Transverse colon (tissue), 4 donors: ENCODE results near the gene MACF1. TPM values are rescaled to one million over a fixed set of nuclear protein-coding genes. Genes with fewer than 3 reads are reported as not detected.

Experiments used
- DNase-seq: peaks from one replicate; pipeline ENCODE4 v3.0.0-alpha.2; 2019
- H3K27ac ChIP-seq, 4 donors: fragments of 200-600 bp; sonication (generic); 2 replicates each; pipeline ENCODE4 v1.5.1; 2016 to 2018; ENCODE audit warnings: inconsistent platforms in 4 of 4
- H3K27me3 ChIP-seq: fragments of 200-600 bp; sonication (generic); 2 replicates; pipeline ENCODE4 v1.5.1; 2017; ENCODE audit warnings: inconsistent platforms
- H3K36me3 ChIP-seq, 4 donors: fragments of 200-600 bp; sonication (generic); 2 replicates each; pipeline ENCODE4 v1.5.1; 2017 to 2019; ENCODE audit warnings: inconsistent platforms in 4 of 4
- H3K4me1 ChIP-seq, 4 donors: fragments of 200-600 bp; sonication (generic); 2 replicates each; pipeline ENCODE4 v1.5.1; 2017 to 2020; ENCODE audit warnings: inconsistent platforms in 4 of 4
- H3K4me3 ChIP-seq, 4 donors: fragments of 200-600 bp; sonication (generic); 1 replicate in 1 of 4; 2 replicates in 3 of 4; pipeline versions ENCODE4 v1.5.1 to v1.6.1; 2017 to 2019; ENCODE audit warnings: inconsistent platforms in 4 of 4
- H3K9me3 ChIP-seq, 2 donors: fragments of 200-600 bp; sonication (generic); 2 replicates each; pipeline ENCODE4 v1.5.1; 2017 to 2019; ENCODE audit warnings: inconsistent platforms in 2 of 2
- CTCF ChIP-seq, 5 experiments: fragments of 200-600 bp in 3 of 5; fragments of 450-650 bp in 2 of 5; sonication (generic) in 3 of 5; IDR thresholded peaks; 1 replicate in 2 of 5; 2 replicates in 3 of 5; pipeline ENCODE4 v1.5.1; 2016 to 2017; ENCODE audit warnings: antibody characterized with exemption in 5 of 5, inconsistent platforms in 3 of 5, mild to moderate bottlenecking in 2 of 5, moderate library complexity in 1 of 5
- EP300 ChIP-seq: sonication (generic); formaldehyde crosslinking; IDR thresholded peaks from one replicate; pipeline ENCODE4 v1.6.1; 2017; ENCODE audit warnings: antibody characterized with exemption, low read depth
- POLR2A ChIP-seq: fragments of 450-650 bp; IDR thresholded peaks from one replicate; pipeline ENCODE4 v1.6.1; 2016; ENCODE audit warnings: antibody characterized with exemption, mild to moderate bottlenecking, moderate library complexity
- POLR2AphosphoS5 ChIP-seq, 3 donors: sonication (generic); formaldehyde crosslinking; IDR thresholded peaks; one replicate each; pipeline ENCODE4 v1.6.1; 2016; ENCODE audit warnings: antibody characterized with exemption in 3 of 3
- whole genome bisulfite sequencing, 2 donors: methylation state at CpG; one replicate each; pipeline ENCODE4 v1.1.5; 2018; ENCODE audit warnings: low coverage in 1 of 2; 5-methylcytosine and 5-hydroxymethylcytosine counted together
- in situ Hi-C, 4 donors: fragments of 200-750 bp; cut with MboI; loops; one replicate each; pipeline versions ENCODE4 v1.15.0 to v1.15.1; 2017; ENCODE audit warnings: low sequenced_read_pairs in 3 of 4, low pct_ligation_motif_present in 1 of 4, low pct_unique_long_range_greater_than_20kb in 1 of 4
- intact Hi-C: fragments of 100-400 bp; cut with DNase I; formaldehyde crosslinking; loops from one replicate; pipeline ENCODE4 v1.15.1; 2023; ENCODE audit warnings: low total_unique reads
- total RNA-seq, 4 donors: library from RNA; depleted of rRNA; stranded (reverse); fragments of >200 nt; gene quantifications; one replicate each; pipeline ENCODE4 v1.1.0, GENCODE V29; 2016

MACF1 gene
- total RNA-seq, 4 donors from 2014 or later: 190 to 300 (median 254) TPM

DNA sequence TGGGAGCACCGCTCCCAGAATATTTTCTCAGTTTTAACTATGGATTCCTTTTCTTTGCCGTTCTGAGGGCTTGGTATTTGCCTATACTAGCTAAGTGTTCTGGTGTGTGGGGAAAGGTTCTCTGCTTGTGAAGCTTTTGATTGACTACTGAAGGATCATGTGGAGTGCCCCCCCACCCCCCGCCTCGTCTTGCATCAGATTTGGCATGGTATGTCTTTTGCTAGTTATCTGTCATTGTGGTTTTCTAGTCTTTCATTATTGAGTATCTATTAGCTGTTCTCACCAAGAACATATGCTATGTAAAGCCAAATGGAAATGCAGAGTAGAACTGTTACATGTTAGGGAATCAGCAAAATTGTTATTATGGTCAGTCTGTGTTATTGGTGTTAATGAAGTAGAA is 58.3 kb downstream of the MACF1 start:
- H3K9me3 ChIP-seq: no peaks in the 10 kb centered on the region
- no peaks in the 10 kb centered on the region for H3K27me3 ChIP-seq
- H3K36me3 ChIP-seq: peaks cover 0 to 4% (median 0%) of the 10 kb centered on the region in 4 donors
- no peak for DNase-seq
- intact Hi-C loops (loop anchor here (5.0 kb wide), 1 partner anchor 71 kb away; no protein-coding TSS in a partner anchor), in situ Hi-C loops (loop anchor here (5.0 to 10.0 kb wide), 3 partner anchors 68 to 161 kb away; no protein-coding TSS in a partner anchor)
- H3K4me1 ChIP-seq: peaks cover 0 to 26% (median 9%) of the 10 kb centered on the region in 4 donors
- H3K27ac ChIP-seq: peak overlapping the region; percentile 8 to 50 (median 32)
- WGBS, 2 donors: 77 to 87% methylated on average over 3 to 4 of the region's 4 CpGs
- no peak overlapping the region for H3K4me3 ChIP-seq
- TF ChIP-seq POLR2AphosphoS5 (IDR thresholded peaks at IDR 0.05): no peak
- TF ChIP-seq POLR2A: no peak
- no peak for TF ChIP-seq CTCF (IDR thresholded peaks at IDR 0.05)
- no peak for TF ChIP-seq EP300

GRCh38 chr1:39266269-39266668 is 61.8 kb downstream of the MACF1 start:
- peak overlapping the region in 3 of 4 donors; percentile 20 to 88 (median 84) for H3K27ac ChIP-seq
- H3K4me1 ChIP-seq: peaks cover 8 to 46% (median 16%) of the 10 kb centered on the region in 4 donors
- 25 to 65% methylated on average over 1 of the region's 1 CpG for WGBS, 2 donors
- no peaks in the 10 kb centered on the region for H3K36me3 ChIP-seq
- TF ChIP-seq CTCF (IDR thresholded peaks at IDR 0.05) (no peak), EP300 (no peak), POLR2AphosphoS5 (IDR thresholded peaks at IDR 0.05) (no peak), POLR2A (no peak)
- H3K27me3 ChIP-seq: no peaks in the 10 kb centered on the region
- in situ Hi-C loops: loop anchor here in 3 of 4 donors (10.0 kb wide), 2 partner anchors 71 to 161 kb away; no protein-coding TSS in a partner anchor
- no peak for DNase-seq
- intact Hi-C loops: loop anchor here (5.0 kb wide), 1 partner anchor 159 kb away; no protein-coding TSS in a partner anchor
- no peak overlapping the region for H3K4me3 ChIP-seq
- no peaks in the 10 kb centered on the region for H3K9me3 ChIP-seq

DNA sequence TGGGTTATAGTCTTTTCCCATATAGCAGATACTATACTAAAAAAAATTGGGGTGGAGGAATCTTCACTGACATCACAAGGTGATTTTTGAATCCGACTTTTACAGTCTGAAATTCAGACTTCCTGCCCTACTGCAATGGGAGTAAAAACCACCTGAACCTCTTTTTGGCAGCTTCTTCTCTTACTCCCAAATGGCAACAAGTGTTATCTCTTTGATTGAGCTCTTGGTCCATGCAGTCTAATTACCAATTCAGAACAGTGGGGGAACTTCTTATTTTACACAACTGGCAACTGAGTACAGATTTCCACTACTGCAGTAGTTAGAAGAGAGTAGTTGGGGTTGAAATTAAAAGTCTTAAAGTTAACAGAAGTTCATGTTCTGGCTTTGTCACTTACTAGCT is 62.3 kb downstream of the MACF1 start:
- no peak for DNase-seq
- H3K27me3 ChIP-seq: no peaks in the 10 kb centered on the region
- H3K4me1 ChIP-seq: peaks cover 8 to 50% (median 20%) of the 10 kb centered on the region in 4 donors
- intact Hi-C loops (loop anchor here (5.0 kb wide), 1 partner anchor 159 kb away; no protein-coding TSS in a partner anchor), in situ Hi-C loops (loop anchor here in 3 of 4 donors (10.0 kb wide), 2 partner anchors 72 to 162 kb away; no protein-coding TSS in a partner anchor)
- TF ChIP-seq EP300 (no peak), CTCF (IDR thresholded peaks at IDR 0.05) (no peak), POLR2AphosphoS5 (IDR thresholded peaks at IDR 0.05) (no peak)
- H3K9me3 ChIP-seq: no peaks in the 10 kb centered on the region
- 87 to 92% methylated on average over 1 of the region's 1 CpG for WGBS, 2 donors
- H3K36me3 ChIP-seq: no peaks in the 10 kb centered on the region
- H3K27ac ChIP-seq: peak overlapping the region in 3 of 4 donors; percentile 20 to 88 (median 84)
- H3K4me3 ChIP-seq: no peak overlapping the region

- Histone ChIP-seq H3K4me3 (peak overlapping the region; percentile 3 to 30 (median 9)), H3K27me3 (no peaks in the 10 kb centered on the region), H3K27ac (peak overlapping the region; percentile 78 to 88 (median 84)), H3K36me3 (no peaks in the 10 kb centered on the region), H3K9me3 (no peaks in the 10 kb centered on the region), H3K4me1 (peaks cover 7 to 54% (median 27%) of the 10 kb centered on the region in 4 donors)
- intact Hi-C loops (loop anchor here (5.0 kb wide), 1 partner anchor 161 kb away; no protein-coding TSS in a partner anchor), in situ Hi-C loops (loop anchor here in 3 of 4 donors (10.0 kb wide), 2 partner anchors 73 to 163 kb away; no protein-coding TSS in a partner anchor)
- TF ChIP-seq CTCF (IDR thresholded peaks at IDR 0.05): no peak
- TF ChIP-seq POLR2A: peak; percentile 39
- peak; percentile 60 to 67 (median 67) for TF ChIP-seq POLR2AphosphoS5 (IDR thresholded peaks at IDR 0.05)
- TF ChIP-seq EP300: no peak
- peak; percentile 20 for DNase-seq
- 26 to 39% methylated on average over 5 to 8 of the region's 8 CpGs for WGBS, 2 donors
Observed at GRCh38 chr1:39268112-39268581, 63.7 kb downstream of the MACF1 start.
